CD4-positive, alpha-beta T cell treated with Interleukin-6 for 4 hours (primary cell): ENCODE measurements around the gene TCF12.

ENCODE experiments used
- DNase-seq: peaks from one replicate; pipeline ENCODE4 v3.0.0-alpha.2; 2020; ENCODE audit warnings: mixed read lengths

Gene TCF12

DNA sequence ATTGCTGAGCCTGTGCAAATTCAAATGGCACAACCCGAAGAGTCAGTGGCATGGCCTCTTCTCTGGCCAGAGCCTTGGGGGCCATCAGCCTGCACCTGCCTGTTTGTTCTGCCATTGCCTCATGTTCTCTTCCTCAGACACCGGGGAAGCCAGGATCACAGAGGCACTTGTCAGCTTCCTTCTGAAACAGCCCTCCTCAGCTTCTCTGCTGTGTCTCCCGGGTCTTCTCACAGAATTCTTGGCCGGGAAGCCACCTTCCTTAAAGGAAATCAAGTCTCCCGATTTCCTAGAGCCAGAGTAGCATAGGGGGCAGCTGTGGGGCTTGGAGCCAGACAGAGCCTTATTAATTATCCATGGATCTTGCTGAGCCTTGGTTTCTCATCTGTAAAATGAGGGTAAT, 410.5 kb downstream of the TCF12 start:
- DNase-seq, result no peak

DNA sequence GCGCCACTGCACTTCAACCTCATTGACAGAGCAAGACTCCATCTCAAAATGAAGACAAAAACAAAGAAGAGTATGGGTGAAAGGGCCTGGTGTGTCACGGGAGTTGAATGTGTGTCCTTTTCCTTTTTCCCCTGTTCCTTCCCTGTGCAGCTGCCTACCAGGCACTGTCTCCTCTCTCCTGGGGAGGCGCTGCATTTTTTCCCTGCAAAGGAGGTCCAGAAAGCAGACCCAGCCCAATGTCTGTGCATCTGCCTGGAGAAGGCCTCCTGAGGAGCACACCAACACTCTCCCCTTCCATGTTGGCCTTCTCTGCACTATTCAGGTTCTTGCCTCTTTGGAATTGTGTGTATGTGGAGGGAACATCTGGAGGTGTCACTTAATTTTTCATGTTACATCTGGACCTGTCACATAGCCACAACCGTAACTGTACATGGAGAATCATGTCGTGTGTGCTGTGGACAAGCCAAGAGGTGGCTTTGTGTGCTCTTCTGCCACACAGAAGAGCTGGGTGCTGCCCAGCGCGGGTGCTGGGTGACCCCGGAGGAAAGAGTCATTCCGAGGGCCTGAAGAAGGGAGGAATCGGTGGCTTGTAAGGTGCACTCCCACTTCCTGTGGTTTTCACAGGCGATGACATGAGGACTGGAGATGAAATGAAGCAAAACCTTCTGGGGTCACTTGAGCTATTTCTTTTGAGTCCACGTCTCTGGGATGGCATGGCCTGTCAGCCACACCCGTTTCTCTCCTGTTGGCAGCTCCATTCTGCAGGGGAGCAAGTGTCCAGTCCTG, 411.3 kb downstream of the TCF12 start:
- DNase-seq, result no peak

GRCh38 chr15:57330619-57331340, 412.3 kb downstream of the TCF12 start:
- no peak for DNase-seq

- DNase-seq, result no peak
Observed at GRCh38 chr15:57332326-57332725, 413.9 kb downstream of the TCF12 start.

GRCh38 chr15:57333487-57333886, 415.0 kb downstream of the TCF12 start:
- no peak for DNase-seq

DNA sequence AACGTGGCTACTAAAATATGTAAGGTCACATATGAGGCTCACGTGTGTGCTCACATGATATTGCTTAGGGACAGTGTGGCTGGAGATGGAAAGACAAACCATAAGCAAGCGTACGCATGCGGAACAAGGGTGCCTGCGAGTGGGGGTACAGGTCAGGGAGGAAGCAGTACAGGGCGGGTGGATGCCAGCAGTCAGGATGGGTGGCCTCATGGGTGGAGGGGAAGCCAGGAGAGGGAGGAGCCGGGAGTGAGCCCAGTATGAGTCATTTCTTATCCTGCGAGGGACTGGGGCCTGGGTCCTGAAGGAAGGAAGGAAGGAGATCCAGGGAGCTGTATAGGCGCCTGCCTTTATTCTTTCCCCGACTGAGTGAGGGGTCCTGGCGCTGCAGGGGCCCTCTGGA, 415.8 kb downstream of the TCF12 start:
- DNase-seq, result no peak

DNA sequence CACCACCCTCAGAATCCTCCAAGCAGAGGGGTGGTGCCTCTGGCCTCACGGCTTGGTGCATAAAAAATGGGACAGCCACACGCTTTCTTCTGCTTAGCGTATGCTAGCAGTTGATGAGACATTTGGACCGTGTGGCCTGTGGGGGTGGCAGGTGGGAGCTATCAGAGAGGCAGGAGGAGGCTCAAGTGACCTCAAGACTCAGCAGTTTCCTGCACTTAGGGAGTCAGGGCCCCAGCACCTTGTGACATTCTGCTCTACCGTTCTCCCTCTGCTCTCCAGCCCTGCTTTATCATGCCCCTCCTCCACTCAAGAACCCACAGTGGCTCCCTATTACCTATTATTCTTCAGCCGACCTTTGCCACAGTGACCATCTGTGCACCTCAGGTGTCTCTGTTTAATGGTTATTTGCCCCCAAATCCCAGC, 416.9 kb downstream of the TCF12 start:
- DNase-seq, result no peak

DNA sequence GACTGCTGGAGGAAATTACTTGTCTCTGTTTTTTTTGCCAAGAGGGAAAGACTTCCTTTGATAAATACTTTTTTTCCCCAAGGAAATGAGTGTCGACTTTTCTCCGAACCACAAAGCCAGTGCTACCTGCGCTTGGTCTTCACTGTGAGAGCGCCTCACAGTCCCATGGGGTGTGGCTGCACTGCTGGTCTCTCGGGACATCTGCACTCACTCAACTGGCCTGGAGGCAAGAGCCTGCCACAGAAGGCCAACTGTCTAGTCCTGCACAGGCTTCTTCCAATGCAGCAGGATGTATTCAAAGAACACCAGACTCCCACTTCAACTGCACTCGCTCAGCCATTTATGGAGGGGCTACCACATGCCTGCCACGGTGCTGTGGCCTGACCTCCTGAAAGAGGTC, 417.3 kb downstream of the TCF12 start:
- no peak for DNase-seq

DNA sequence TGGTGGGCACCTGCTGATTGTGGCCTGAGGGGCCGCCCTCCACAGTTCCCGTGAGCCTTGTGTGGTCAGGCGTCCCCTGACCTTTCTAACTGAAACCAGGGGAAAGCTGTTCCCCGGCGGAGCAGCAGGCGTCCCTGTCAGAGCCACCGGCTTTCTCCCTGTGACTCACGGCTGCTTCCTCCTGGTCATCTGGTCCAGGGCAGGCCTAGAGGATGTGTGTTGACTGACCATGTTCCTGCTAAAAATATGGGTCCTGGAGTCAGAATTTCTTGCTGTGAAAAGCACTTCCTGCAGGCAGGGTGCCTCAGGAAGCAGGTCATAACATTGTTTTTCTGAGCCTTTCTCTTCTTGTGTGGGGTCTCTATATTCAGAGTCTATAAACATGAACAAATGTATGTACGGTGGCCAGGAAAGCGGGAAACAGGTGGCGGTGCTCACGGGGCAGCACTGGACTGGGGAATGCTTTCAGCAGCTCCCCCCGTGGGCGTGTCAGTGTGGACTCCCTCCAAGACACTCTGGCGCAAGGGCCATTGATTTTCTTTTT, 419.5 kb downstream of the TCF12 start:
- no peak for DNase-seq

DNA sequence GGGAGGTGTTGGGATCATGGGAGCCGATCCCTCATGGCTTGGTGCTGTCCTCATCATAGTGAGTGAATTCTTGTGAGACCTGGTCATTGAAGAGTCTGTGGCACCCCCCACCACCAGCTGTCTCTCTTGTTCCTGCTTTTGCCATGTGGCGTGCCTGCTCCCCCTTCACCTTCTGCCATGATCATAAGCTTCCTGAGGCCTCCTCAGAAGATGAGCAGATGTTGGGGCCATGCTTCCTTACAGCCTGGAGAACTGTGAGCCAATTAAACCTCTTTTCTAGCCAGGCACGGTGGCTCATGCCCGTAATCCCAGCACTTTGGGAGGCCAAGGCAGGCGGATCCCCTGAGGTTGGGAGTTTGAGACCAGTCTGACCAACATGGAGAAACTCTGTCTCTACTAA, 420.9 kb downstream of the TCF12 start:
- DNase-seq, result no peak
